A549 (cell line): ENCODE results near the gene PRKCE.

ENCODE experiments used
- CEBPB ChIP-seq, 2 experiments: fragments of >200 bp in 1 of 2; sonication (Bioruptor Twin) in 1 of 2; formaldehyde crosslinking in 1 of 2; IDR thresholded peaks; 2 replicates each; pipeline ENCODE4 v1.6.1; 2012 to 2016
- CTCF ChIP-seq: fragments of >200 bp; sonication (Bioruptor Twin); formaldehyde crosslinking; IDR thresholded peaks from 3 replicates; pipeline ENCODE4 v1.5.1; 2016
- EP300 ChIP-seq, 2 experiments: fragments of >200 bp; sonication (Bioruptor Twin); formaldehyde crosslinking; IDR thresholded peaks; 2 replicates in 1 of 2; 3 replicates in 1 of 2; pipeline ENCODE4 v1.6.1; 2016 to 2017
- ESRRA ChIP-seq: fragments of 150-350 bp; IDR thresholded peaks from 2 replicates; pipeline ENCODE4 v1.6.1; 2014; ENCODE audit warnings: mild to moderate bottlenecking, low read length, borderline replicate concordance
- HDAC2 ChIP-seq: fragments of 200-600 bp; sonication (generic); IDR thresholded peaks from 2 replicates; pipeline ENCODE4 v1.6.1; 2016
- JUN ChIP-seq, 2 experiments: fragments of >200 bp; sonication (Bioruptor Twin); formaldehyde crosslinking; IDR thresholded peaks; 2 replicates in 1 of 2; 3 replicates in 1 of 2; pipeline ENCODE4 v1.6.1; 2016 to 2017
- KDM5A ChIP-seq: fragments of 200-600 bp; sonication (generic); IDR thresholded peaks from 2 replicates; pipeline ENCODE4 v1.6.1; 2016; ENCODE audit warnings: antibody characterized with exemption, mild to moderate bottlenecking
- POLR2A ChIP-seq: IDR thresholded peaks from 2 replicates; pipeline ENCODE4 v1.6.1; 2012; ENCODE audit warnings: mild to moderate bottlenecking, low read length
- POLR2AphosphoS2 ChIP-seq: conservative IDR thresholded peaks from 2 replicates; pipeline ENCODE4 v1.6.1; 2012; ENCODE audit warnings: low read length, improper control_type of control experiment, inconsistent platforms
- RAD21 ChIP-seq, 2 experiments: fragments of >200 bp in 1 of 2; sonication (Bioruptor Twin) in 1 of 2; formaldehyde crosslinking in 1 of 2; IDR thresholded peaks in 1 of 2; conservative IDR thresholded peaks in 1 of 2; 2 replicates in 1 of 2; 3 replicates in 1 of 2; pipeline ENCODE4 v1.6.1; 2012 to 2018; ENCODE audit warnings: inconsistent platforms in 1 of 2
- REST ChIP-seq: fragments of 200-600 bp; sonication (generic); IDR thresholded peaks from 2 replicates; pipeline ENCODE4 v1.6.1; 2016; ENCODE audit warnings: antibody characterized with exemption, mild to moderate bottlenecking, moderate library complexity
- RFX5 ChIP-seq: fragments of 450-650 bp; IDR thresholded peaks from 2 replicates; pipeline ENCODE4 v1.7.1; 2014; ENCODE audit warnings: antibody characterized with exemption, mild to moderate bottlenecking, moderate library complexity
- USF2 ChIP-seq: fragments of 450-650 bp; IDR thresholded peaks from 2 replicates; pipeline ENCODE4 v1.6.1; 2014; ENCODE audit warnings: antibody characterized with exemption

- TF ChIP-seq CTCF (peak; percentile 97), EP300 (IDR thresholded peaks at IDR 0.05) (no peak), RAD21 (conservative IDR thresholded peaks at IDR 0.05 in 1 of 2, IDR thresholded peaks at IDR 0.05 in 1 of 2) (peak; percentile 96 to 98), POLR2A (no peak), ESRRA (no peak), HDAC2 (no peak), USF2 (no peak), JUN (IDR thresholded peaks at IDR 0.05) (no peak), REST (no peak), KDM5A (no peak), CEBPB (IDR thresholded peaks at IDR 0.05) (no peak), RFX5 (no peak), POLR2AphosphoS2 (no peak)
Observed at GRCh38 chr2:45993476-45993991, 342.1 kb downstream of the PRKCE start.
